ENCODE data around the gene SLC4A2.

SLC4A2 gene

DNA sequence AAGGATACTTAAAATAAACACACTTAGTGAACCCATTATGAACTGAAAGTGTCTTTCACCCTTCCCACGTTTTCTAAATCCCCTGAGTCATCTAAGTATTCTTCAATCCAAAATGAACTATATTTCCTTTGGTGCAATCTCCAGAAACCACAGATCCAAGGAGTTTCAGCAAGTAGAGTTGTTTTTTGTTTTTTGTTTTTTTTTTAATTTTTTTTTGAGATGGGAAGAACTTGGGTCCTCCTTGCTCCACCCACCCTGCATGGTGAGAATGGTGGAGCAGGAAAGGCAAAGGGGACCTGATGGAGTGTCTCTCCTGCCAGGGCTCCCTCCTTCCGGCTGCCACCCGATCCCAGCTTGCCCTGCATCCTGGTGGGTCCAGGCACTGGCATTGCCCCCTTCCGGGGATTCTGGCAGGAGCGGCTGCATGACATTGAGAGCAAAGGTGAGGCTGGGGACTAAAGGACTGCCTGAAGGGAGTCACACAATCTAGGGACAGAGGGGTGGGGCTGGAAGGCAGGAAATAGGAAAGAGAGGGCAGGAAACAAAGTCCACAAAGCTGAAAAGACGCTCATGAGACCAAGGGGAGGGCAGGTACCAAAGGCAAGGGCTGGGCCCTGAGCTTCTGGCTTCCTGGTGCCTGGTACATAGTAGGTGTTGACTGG lies 47.2 kb upstream of the SLC4A2 start:
- TF ChIP-seq CTCF (IDR thresholded peaks at IDR 0.05; ENCODE audit: low read depth, low read length): no peak
- H3K36me3 ChIP-seq: no peaks in the 10 kb centered on the region
- H3K4me3 ChIP-seq (ENCODE audit: low read depth, low read length): no peak overlapping the region
- no peaks in the 10 kb centered on the region for H3K27me3 ChIP-seq (ENCODE audit: insufficient read depth, low read depth, severe bottlenecking)
- H3K9me3 ChIP-seq (ENCODE audit: severe bottlenecking): no peaks in the 10 kb centered on the region
- no peak for DNase-seq
- H3K27ac ChIP-seq: peak overlapping the region; percentile 25; the same call in 1 of the 2 replicates

DNA sequence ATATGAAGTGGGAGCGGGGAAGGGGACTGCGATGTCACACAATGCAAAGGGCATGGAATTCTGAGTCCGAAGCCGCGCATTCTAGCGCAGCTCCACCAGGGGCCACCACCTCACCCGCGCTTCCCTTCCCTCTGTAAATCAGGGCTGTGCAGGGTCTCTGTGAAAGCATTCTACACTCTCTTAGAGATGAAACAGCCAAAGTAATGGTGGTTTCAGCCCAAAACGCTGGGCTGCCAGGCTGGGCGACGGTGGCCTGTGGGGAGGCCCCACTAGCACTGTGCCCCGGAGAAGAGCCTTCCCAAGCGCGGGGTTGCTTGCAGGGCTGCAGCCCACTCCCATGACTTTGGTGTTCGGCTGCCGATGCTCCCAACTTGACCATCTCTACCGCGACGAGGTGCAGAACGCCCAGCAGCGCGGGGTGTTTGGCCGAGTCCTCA lies 46.5 kb upstream of the SLC4A2 start:
- no peak overlapping the region for H3K4me3 ChIP-seq (ENCODE audit: low read depth, low read length)
- TF ChIP-seq CTCF (IDR thresholded peaks at IDR 0.05; ENCODE audit: low read depth, low read length): peak; percentile 89
- H3K9me3 ChIP-seq (ENCODE audit: severe bottlenecking): no peaks in the 10 kb centered on the region
- peak; percentile 68 for DNase-seq
- no peaks in the 10 kb centered on the region for H3K27me3 ChIP-seq (ENCODE audit: insufficient read depth, low read depth, severe bottlenecking)
- no peaks in the 10 kb centered on the region for H3K36me3 ChIP-seq
- H3K27ac ChIP-seq: peak overlapping the region; percentile 25; the same call in 1 of the 2 replicates

GRCh38 chr7:151013356-151013732 lies 46.0 kb upstream of the SLC4A2 start:
- no peak for DNase-seq
- TF ChIP-seq CTCF (IDR thresholded peaks at IDR 0.05; ENCODE audit: low read depth, low read length): no peak
- no peaks in the 10 kb centered on the region for H3K9me3 ChIP-seq (ENCODE audit: severe bottlenecking)
- no peak overlapping the region for H3K27ac ChIP-seq
- no peaks in the 10 kb centered on the region for H3K27me3 ChIP-seq (ENCODE audit: insufficient read depth, low read depth, severe bottlenecking)
- no peak overlapping the region for H3K4me3 ChIP-seq (ENCODE audit: low read depth, low read length)
- no peaks in the 10 kb centered on the region for H3K36me3 ChIP-seq

DNA sequence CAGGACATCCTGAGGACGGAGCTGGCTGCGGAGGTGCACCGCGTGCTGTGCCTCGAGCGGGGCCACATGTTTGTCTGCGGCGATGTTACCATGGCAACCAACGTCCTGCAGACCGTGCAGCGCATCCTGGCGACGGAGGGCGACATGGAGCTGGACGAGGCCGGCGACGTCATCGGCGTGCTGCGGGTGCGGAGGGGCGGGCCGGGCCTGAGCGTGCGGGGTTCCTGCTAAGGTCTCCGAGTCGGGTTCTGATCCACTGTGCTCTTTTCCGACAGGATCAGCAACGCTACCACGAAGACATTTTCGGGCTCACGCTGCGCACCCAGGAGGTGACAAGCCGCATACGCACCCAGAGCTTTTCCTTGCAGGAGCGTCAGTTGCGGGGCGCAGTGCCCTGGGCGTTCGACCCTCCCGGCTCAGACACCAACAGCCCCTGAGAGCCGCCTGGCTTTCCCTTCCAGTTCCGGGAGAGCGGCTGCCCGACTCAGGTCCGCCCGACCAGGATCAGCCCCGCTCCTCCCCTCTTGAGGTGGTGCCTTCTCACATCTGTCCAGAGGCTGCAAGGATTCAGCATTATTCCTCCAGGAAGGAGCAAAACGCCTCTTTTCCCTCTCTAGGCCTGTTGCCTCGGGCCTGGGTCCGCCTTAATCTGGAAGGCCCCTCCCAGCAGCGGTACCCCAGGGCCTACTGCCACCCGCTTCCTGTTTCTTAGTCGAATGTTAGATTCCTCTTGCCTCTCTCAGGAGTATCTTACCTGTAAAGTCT lies 45.5 kb upstream of the SLC4A2 start:
- Histone ChIP-seq H3K36me3 (no peaks in the 10 kb centered on the region), H3K27me3 (ENCODE audit: insufficient read depth, low read depth, severe bottlenecking) (no peaks in the 10 kb centered on the region), H3K27ac (no peak overlapping the region), H3K9me3 (ENCODE audit: severe bottlenecking) (no peaks in the 10 kb centered on the region), H3K4me3 (ENCODE audit: low read depth, low read length) (no peak overlapping the region)
- TF ChIP-seq CTCF (IDR thresholded peaks at IDR 0.05; ENCODE audit: low read depth, low read length): no peak
- DNase-seq: no peak

DNA sequence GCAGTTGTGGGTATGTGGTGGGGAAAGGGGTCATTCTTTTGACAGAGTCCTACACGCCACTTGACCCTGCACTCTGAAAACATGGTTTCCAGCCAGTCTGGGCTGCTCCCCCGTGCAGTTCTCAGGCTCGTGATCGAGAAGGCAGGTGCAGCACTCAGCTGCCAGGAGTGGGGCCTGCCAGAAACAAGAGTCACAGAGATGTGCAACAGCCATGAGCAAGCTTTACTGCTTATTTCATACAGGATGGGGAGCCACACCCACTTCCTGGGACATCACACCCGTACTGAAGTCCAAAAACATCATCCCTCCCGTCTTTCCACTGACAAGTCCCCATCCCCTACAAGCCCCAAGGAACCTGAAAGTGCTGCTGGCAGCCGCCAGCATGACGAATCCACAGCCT lies 44.4 kb upstream of the SLC4A2 start:
- no peak for TF ChIP-seq CTCF (IDR thresholded peaks at IDR 0.05; ENCODE audit: low read depth, low read length)

More for the DNA sequence above, 44.4 kb upstream of the SLC4A2 start:
- Histone ChIP-seq H3K27ac (no peak overlapping the region), H3K4me3 (ENCODE audit: low read depth, low read length) (no peak overlapping the region), H3K9me3 (ENCODE audit: severe bottlenecking) (no peaks in the 10 kb centered on the region), H3K36me3 (no peaks in the 10 kb centered on the region), H3K27me3 (ENCODE audit: insufficient read depth, low read depth, severe bottlenecking) (no peaks in the 10 kb centered on the region)
- no peak for DNase-seq
